Measurements from ENCODE around the gene NET1.
"Not testable (repeated sequence)": the region's sequence is repeated elsewhere in the genome, so short reads cannot be mapped to it uniquely, and the experiment has no call there.

Gene NET1

DNA sequence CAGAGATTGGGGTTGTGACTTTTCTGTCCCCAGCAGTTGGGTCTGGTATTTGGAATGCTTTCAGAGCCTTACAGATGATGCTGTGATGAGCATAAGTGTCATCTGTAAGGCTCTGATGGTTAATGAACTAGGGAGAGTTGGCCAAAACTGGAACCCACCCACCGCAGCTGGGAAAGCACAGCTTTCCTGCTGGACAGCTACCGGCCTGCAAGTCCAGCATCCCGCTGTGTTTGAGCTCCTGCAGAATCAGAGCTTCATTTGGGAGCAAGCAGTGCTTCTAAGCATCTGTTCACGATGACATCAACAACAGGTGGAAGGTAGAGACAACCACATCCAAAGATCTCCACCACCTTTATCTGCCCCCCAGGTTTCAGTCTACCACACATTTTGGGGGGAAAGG is 35.9 kb upstream of the NET1 start:
- H3K27me3 ChIP-seq (ENCODE audit: control insufficient read depth, insufficient read depth, low read length): no peaks in the 10 kb centered on the region
- H3K9me3 ChIP-seq (ENCODE audit: control insufficient read depth, low read length): no peaks in the 10 kb centered on the region
- H3K4me2 ChIP-seq (ENCODE audit: low read length): no peak overlapping the region
- TF ChIP-seq, protein P1, sequence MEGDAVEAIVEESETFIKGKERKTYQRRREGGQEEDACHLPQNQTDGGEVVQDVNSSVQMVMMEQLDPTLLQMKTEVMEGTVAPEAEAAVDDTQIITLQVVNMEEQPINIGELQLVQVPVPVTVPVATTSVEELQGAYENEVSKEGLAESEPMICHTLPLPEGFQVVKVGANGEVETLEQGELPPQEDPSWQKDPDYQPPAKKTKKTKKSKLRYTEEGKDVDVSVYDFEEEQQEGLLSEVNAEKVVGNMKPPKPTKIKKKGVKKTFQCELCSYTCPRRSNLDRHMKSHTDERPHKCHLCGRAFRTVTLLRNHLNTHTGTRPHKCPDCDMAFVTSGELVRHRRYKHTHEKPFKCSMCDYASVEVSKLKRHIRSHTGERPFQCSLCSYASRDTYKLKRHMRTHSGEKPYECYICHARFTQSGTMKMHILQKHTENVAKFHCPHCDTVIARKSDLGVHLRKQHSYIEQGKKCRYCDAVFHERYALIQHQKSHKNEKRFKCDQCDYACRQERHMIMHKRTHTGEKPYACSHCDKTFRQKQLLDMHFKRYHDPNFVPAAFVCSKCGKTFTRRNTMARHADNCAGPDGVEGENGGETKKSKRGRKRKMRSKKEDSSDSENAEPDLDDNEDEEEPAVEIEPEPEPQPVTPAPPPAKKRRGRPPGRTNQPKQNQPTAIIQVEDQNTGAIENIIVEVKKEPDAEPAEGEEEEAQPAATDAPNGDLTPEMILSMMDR (IDR thresholded peaks at IDR 0.05): no peak
- H3K9ac ChIP-seq: no peak overlapping the region
- no peak overlapping the region for H3K4me3 ChIP-seq (ENCODE audit: low read depth, low read length)
- H3K36me3 ChIP-seq (ENCODE audit: control insufficient read depth, insufficient read depth, low read length): no peaks in the 10 kb centered on the region
- H3K4me1 ChIP-seq: no peaks in the 10 kb centered on the region
- no peak overlapping the region for H2AFZ ChIP-seq
- no peaks in the 10 kb centered on the region for H3K79me2 ChIP-seq
- H3K27ac ChIP-seq: no peak overlapping the region

DNA sequence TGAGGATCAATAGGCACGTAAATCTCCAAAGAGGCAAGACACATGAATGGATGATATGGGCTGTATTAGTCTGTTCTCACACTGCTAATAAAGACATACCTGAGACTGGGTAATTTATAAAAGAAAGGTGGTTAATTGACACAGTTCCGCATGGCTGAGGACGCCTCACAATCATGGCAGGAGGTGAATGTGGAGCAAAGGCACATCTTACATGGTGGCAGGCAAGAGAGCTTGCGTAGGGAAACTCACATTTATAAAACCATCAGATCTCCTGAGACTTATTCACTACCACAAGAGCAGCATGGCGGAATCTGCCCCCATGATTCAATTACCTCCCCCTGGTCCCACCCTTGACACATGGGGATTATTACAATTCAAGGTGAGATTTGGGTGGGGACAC is 33.2 kb upstream of the NET1 start:
- H3K4me1 ChIP-seq; H3K27me3 ChIP-seq (ENCODE audit: control insufficient read depth, insufficient read depth, low read length); H3K9me3 ChIP-seq (ENCODE audit: control insufficient read depth, low read length); H3K9ac ChIP-seq; H3K79me2 ChIP-seq; H3K36me3 ChIP-seq (ENCODE audit: control insufficient read depth, insufficient read depth, low read length); H3K27ac ChIP-seq; H3K4me3 ChIP-seq (ENCODE audit: low read depth, low read length); H3K4me2 ChIP-seq (ENCODE audit: low read length); H2AFZ ChIP-seq: not testable (repeated sequence)

- not testable (repeated sequence) for H3K79me2 ChIP-seq; H3K4me2 ChIP-seq (ENCODE audit: low read length); H3K27me3 ChIP-seq (ENCODE audit: control insufficient read depth, insufficient read depth, low read length); H3K4me1 ChIP-seq; H3K9me3 ChIP-seq (ENCODE audit: control insufficient read depth, low read length); H3K9ac ChIP-seq; H2AFZ ChIP-seq; H3K36me3 ChIP-seq (ENCODE audit: control insufficient read depth, insufficient read depth, low read length); H3K4me3 ChIP-seq (ENCODE audit: low read depth, low read length); H3K27ac ChIP-seq
Observed at GRCh38 chr10:5380395-5380794, 32.0 kb upstream of the NET1 start.

GRCh38 chr10:5381187-5381586 is 31.2 kb upstream of the NET1 start:
- H3K27ac ChIP-seq: no peak overlapping the region
- TF ChIP-seq, protein P1 (IDR thresholded peaks at IDR 0.05): no peak

GRCh38 chr10:5385224-5385623 is 27.1 kb upstream of the NET1 start:
- H3K4me1 ChIP-seq: no peaks in the 10 kb centered on the region
- H3K4me2 ChIP-seq (ENCODE audit: low read length): no peak overlapping the region
- H3K27me3 ChIP-seq (ENCODE audit: control insufficient read depth, insufficient read depth, low read length): no peaks in the 10 kb centered on the region
- no peak overlapping the region for H3K4me3 ChIP-seq (ENCODE audit: low read depth, low read length)
- H3K36me3 ChIP-seq (ENCODE audit: control insufficient read depth, insufficient read depth, low read length): no peaks in the 10 kb centered on the region
- H3K9me3 ChIP-seq (ENCODE audit: control insufficient read depth, low read length): no peaks in the 10 kb centered on the region
- H3K9ac ChIP-seq: no peak overlapping the region
- no peak overlapping the region for H2AFZ ChIP-seq
- TF ChIP-seq, protein P1 (IDR thresholded peaks at IDR 0.05): no peak
- H3K27ac ChIP-seq: no peak overlapping the region
- no peaks in the 10 kb centered on the region for H3K79me2 ChIP-seq

More at GRCh38 chr10:5381187-5381586, 31.2 kb upstream of the NET1 start:
- Histone ChIP-seq H3K36me3 (ENCODE audit: control insufficient read depth, insufficient read depth, low read length) (no peaks in the 10 kb centered on the region), H2AFZ (no peak overlapping the region), H3K9ac (no peak overlapping the region), H3K9me3 (ENCODE audit: control insufficient read depth, low read length) (no peaks in the 10 kb centered on the region), H3K4me2 (ENCODE audit: low read length) (no peak overlapping the region), H3K4me1 (no peaks in the 10 kb centered on the region), H3K79me2 (no peaks in the 10 kb centered on the region), H3K27me3 (ENCODE audit: control insufficient read depth, insufficient read depth, low read length) (no peaks in the 10 kb centered on the region), H3K4me3 (ENCODE audit: low read depth, low read length) (no peak overlapping the region)

DNA sequence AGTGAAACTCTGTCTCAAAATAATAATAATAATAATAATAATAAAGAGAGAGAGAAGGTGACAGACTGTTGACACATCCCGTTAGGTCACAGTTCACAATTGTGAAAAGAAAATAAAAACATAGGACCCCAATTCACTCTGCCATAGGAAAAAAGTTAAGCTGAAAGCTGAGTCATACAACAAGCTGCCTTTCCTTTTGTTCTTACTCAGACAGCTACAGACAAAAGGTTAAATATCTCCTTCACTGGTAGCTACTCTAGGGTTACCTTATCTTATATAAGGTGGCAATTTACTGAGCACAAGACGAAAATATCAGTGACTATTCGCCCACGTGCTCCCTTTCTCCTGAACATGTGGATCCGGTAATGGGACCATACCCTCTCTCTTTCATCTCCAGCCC is 25.2 kb upstream of the NET1 start:
- Histone ChIP-seq H3K9me3 (ENCODE audit: control insufficient read depth, low read length) (no peaks in the 10 kb centered on the region), H3K9ac (no peak overlapping the region), H3K4me3 (ENCODE audit: low read depth, low read length) (no peak overlapping the region), H3K4me2 (ENCODE audit: low read length) (no peak overlapping the region), H3K27me3 (ENCODE audit: control insufficient read depth, insufficient read depth, low read length) (no peaks in the 10 kb centered on the region), H3K4me1 (no peaks in the 10 kb centered on the region), H3K36me3 (ENCODE audit: control insufficient read depth, insufficient read depth, low read length) (no peaks in the 10 kb centered on the region), H2AFZ (no peak overlapping the region), H3K27ac (no peak overlapping the region), H3K79me2 (no peaks in the 10 kb centered on the region)
- TF ChIP-seq, protein P1 (IDR thresholded peaks at IDR 0.05): no peak

All from parathyroid adenoma (tissue), 2 donors.